Measurements from ENCODE around the gene CEP72.
"Not testable (repeated sequence)": the region's sequence is repeated elsewhere in the genome, so short reads cannot be mapped to it uniquely, and the experiment has no call there.

The CEP72 gene

DNA sequence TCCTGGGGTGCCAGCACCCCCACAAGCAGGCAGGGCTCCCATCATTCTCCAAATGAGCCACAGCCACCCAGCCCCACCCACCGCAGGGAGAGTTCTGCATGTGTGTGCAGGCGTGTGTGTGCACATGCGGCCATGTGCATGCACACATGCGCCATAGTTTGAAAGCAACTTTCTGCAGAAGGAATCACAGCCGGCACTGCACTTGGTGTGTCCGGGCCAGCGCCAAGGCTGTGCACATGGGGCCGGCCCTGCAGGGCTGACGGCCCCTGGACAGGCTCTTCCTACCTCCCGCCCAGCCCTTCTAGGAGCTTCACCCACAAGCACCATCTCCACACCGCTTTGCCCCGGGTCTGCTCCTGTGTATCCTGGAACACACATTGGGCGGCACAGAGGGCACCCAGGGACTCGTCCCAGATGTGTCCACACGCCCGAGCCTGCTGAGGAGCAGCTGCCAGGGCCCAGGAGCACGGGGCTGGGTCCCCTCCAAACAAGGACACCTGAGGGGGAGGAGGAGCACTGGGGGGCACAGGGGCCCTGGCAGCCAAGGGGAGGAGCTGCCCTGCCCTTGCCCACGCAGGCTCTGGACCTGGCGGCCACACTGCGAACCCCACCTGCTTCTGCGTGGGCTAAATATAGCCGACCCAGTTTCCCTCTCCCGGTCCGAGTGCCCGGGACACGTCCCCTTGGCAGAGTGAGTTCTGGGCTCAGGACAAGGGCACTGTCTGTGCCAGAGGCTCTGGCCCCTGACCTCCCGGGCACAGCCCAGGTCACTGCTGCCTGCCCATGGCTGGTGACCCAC, 61.9 kb downstream of the CEP72 start:
- FAIRE-seq: no peak

DNA sequence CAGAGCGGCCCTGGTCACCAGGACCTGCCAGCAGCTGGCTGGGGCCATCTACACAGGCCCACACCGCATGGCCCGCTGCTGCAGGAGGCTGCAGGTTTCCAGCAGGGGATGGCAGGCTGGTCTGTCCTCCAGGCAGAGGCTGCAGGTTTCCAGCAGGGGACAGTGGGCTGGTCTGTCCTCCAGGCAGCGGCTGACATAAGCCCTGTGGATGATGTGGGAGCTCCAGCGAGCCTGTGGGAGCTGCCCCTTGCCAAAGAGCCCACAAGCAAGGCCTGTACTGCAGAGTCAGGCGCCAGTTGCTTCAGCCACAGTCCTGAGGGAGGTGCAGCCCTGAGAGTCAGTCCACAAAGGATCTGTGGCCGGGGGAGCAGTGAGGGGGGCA, 62.5 kb downstream of the CEP72 start:
- FAIRE-seq: no peak

DNA sequence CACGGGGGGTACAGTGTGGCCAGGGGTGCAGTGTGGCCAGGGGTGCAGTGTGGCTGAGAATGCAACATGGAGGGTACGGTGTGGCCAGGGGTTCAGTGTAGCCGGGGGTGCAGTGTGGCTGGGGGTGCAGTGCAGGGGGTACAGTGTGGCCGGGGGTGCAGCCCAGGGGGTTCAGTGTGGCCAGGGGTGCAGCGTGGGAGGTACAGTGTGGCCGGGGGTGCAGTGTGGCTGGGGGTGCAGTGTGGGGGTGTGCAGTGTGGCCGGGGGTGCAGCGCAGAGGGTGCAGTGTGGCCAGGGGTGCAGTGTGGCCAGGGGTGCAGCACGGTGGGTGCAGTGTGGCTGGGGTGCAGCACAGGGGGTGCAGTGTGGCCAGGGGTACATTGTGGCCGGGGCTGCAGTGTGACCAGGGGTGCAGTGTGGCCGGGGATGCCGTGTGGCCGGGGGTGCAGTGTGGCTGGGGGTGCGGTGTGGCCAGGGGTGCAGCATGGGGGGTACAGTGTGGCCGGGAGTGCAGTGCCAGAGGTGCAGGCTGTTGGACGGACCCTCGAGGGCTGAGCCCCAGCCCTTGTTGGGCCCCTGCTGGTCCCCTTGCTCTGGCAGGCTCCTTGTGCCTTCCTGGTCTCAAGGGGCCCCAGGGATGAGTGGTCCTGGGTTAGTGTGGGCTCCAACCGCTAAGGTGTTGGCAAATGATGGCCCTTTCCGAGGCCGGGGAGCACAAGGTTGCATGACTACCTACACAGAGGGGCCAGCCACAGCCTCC, 63.2 kb downstream of the CEP72 start:
- FAIRE-seq: no peak

DNA sequence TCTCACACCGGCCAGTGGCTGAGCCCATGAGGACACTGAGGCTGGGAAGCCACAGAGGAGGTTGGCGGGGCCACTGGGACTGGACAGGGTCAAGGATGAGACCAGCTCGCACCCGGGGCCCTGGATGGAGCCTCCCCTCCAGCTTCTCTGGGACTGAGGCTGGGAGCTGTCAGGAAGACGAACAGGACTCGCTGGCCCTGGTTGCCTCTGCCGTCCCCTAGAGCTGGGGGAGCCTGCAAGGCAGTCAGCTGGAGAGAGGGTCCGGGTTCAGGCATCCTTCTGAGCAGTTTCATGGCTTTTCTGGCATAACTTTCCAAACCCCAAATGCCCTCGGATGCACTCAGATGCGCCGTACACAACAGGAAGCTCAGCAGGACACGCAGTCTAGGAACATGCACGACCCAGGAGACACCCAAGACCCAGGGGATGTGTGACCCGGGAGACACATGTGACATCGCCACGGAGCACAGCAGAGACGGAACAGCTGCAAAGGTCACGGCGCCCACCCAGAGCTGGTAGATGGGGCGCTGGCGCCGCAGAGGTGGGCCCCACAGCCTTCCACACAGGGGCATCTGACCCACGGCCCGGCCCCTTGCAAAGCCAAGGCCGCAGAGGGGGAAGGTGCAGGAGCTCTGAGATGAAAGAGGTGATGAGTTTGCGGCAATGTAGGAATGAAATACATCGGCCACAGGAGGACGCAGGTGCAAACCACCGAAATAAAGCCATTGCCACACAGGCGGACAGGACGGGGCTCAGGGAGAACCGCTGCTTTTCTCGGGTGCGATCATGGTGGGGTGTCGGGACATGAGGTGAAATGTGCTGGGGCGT, 63.9 kb downstream of the CEP72 start:
- no peak for FAIRE-seq

DNA sequence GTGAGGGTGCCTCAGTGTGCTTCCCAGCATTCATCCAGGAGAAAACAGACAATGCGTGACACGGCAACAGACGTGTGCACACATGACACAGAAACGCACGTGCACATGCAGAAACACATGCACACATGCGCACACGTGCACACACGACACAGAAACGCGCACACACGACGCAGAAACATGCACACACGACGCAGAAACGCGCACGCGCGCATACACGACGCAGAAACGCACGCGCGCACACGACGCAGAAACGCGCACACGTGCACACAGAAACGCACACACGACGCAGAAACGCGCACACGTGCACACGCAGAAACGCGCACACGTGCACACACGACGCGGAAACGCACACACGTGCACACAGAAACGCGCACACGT, 64.5 kb downstream of the CEP72 start:
- FAIRE-seq: no peak

DNA sequence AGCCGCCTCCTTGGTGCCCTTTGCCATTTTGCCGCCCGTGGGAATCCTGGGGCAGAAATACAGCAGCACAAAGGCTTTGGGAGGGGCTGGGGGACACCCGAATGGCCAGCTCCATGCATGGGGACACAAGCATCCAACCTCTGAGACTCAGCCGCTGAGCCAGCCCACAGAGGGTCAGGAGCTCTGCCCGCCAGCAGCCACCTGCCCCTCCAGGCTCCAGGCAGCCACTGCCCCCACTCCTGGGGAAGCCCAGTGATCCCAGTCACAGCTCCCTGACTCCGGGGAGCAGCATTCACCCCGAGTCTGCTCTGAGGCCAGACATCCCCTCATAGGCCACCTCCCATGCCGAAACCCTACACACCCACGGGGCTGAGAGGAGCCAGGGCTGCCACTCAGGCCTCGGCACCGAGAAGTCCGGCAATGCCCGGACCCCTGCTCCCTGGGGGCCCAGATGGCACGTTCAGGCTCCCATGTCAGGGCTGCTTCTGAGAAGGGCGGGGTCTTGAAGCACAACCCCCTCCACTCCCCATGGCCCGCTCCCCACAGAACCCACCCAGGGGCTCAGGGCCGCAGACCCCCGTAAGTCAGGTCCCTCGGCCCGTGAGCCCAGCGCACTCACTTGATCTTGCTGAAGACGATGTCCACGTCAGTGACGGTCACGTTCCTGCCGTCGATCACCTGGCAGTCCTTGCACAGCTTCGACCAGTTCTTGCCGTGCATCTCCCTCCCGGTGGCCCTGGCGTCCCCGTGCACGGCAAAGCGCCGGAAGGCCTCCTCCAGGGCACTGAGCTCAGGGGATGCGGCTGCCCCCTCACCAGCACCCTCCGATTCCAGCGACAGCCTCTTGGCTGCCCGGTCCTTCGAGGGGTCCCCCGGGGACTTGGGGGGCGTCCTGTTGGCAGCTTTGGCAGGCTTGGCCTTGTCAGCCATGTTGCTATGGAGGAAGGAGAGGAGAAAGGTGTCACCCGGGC, 65.3 kb downstream of the CEP72 start:
- no peak for FAIRE-seq

DNA sequence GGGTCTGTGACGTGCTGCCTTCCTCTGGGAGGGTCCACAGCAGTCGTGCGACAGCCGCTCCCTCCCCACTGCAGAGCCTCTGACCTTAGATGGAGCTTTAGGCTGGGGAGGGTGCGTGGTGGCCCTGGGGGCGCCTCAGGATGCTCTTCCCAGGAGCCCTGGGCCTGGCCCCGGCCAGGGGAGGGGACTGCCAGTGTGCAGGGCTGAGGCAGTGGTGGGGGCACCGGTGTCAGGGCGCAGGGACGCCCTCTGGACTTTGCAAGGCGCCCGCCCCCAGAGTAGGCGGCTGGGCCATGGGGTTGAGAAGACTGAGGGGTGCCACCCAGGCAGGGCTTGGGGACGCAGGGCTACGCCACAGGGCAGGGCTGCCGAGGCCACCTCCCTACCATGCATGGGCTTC, 66.4 kb downstream of the CEP72 start:
- FAIRE-seq: not testable (repeated sequence)

DNA sequence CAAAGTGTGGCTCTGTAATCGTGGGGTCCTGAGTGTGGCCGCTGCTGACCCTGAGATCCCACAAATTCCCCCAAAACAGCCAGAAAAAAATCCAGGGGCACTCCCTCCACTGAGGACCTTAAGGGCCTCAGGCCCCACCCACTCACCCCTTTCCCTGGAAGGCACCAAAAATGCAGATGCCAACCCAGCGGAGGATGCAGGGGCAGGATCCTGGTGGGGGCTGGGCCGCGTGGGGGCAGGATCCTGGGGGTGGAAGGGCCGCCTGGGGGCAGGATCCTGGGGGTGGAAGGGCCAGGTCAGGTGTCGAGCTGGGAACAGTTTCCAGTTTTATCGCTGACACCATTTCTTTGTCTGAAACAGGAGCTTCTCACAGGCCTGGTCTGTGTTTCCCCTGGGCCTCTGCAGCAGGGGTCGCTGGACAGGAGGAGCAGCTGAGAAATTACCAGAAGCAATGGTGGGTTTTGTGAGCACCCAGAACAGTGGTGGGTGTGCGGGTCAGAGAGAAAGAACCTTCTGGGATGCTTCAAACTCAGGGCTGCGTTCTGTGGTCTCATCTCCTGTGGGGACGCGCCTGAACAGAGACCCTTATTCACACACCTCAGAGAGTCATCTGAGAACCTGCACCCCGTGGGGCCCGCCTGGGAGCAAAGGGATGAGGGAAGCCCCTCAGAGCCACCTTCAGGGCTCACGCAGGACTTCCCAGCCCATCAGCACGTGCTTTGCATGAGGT, 67.2 kb downstream of the CEP72 start:
- FAIRE-seq: not testable (repeated sequence)

DNA sequence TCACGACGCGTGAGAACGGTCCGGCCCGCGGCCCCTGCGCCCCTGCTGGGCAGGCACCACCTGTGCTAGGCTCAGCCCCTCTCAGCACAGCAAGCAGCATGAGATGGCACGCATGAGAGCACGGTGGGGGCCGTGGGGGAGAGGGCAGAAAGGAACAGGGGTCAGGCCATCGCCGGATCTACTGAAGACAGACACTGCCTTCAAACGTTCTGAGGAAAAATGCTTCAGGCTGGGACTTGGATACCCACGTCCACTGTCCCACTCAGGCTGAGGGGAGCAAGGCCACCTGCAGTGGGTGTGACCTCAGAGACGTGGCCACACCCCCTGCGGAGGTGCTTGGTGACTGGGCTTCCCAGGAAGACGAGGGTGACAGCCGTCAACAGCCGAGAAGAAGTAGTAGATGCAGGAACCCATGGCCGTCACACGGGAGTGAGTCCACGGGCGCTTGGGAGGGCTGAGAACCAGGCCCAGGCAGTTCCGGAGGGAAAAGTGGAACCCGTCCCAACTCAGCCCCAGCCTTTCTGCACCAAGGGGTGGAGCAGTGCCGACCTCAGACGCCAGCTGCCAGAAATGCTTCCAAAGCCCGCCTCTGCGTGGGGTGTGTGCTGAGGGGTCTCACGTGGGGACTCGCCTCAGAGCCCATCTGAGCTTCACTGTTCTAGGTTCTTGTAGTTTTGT, 68.1 kb downstream of the CEP72 start:
- FAIRE-seq: not testable (repeated sequence)

DNA sequence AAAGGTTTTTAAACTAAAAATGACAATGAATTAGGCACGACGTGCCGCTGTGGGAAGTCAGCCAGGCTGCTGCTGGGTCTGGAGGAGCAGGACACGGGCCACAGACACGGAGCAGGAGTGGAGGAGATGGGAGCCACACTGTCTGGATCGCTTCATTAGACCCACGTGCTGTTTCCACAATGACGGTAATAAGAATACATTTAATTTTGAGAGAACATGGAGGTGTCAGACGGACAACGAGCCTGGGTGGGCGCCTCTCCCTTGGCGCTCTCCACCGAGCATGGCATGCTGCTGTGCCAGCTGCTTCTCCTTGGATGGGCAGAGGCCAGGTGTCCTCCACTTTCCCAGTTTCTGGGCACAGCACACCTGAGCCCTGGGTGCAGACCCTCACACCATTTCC, 68.7 kb downstream of the CEP72 start:
- FAIRE-seq: not testable (repeated sequence)

DNA sequence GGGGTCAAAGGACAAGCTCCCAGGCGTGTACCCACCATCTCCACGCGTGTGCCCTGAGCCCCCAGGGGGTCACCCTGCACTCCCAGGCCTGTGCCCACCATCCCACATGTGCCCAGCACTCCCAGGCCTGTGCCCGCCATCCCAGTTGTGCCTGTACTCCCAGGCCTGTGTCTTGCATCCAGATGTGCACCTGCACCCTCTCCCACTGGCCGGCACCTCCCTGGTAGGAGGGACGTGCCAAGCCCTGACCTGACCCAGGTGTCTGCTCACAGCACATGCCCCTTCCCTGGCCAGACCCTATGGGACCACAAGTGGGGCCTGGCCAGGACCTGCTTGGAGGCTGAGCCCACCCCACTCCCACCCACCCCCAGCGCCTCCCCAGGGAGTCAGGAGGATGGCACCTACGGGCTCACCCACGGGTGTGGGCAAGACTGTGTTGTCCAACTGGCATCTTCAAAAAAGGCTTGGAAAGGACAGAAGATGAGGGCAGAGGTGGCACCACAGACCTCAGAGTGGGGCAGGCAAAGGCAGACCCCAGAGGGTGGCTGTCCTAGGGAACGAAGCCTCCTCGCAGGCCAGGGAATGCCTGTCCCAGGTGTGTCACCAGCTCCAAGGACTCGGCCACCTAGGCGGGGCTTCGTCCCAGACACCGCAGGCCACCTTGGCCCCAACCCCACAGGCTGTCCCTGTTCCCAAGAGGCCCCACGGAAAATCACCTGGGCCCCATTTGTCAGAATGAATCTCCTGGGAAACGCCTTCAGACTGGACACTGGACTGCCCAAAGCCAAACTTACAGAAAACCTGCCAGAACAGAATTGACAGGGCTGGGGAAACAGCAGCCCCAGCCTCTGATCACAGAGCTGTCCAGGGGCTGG, 69.4 kb downstream of the CEP72 start:
- not testable (repeated sequence) for FAIRE-seq

DNA sequence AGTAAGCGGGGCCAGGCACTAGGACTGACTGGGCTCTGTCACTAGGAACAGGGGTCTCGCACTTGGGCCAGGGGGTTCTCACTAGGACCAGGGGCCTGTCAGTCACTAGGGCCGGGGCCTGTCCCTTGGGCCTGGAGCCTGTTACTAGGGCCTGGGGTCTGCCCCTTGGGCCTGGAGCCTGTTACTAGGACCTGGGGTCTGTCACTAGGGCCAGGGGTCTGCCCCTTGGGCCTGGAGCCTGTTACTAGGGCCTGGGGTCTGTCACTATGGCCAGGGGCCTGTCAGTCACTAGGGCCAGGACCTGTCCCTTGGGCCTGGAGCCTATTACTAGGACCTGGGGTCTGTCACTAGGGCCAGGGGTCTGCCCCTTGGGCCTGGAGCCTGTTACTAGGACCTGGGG, 70.1 kb downstream of the CEP72 start:
- FAIRE-seq: not testable (repeated sequence)

DNA sequence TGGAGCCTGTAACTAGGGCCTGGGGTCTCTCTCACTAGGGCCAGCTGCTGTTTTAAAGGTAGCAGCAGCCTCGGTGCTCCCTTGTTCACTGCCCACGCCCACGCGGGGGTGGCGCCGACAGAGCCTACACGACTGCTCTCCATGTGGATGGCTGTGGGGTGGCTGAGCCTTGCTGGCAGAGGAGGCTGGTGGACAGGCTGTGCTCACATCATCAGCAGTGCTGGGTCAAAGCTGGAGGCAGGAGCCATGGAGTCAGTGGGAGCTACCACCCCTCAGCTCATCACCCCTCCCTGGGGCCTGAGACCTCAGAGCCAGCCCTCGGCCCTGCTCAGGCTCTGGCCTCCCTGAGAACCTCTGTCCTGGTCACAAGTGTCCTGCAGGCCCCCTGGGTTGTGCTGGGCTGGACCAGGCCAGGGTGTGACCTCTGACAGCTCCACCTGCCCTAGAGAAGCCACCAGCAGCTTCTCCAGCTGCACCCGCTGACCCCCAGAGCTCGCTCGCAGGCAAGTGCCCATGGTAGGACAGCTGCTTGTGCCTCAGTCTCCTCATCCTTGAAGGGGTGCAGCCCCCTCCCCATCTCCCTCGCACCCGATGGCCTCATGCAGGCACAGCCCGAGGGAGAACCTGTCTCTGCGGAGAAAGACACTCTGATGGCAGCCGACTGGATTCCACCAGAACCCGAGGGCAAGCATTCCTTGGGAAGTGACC, 70.7 kb downstream of the CEP72 start:
- FAIRE-seq: not testable (repeated sequence)

DNA sequence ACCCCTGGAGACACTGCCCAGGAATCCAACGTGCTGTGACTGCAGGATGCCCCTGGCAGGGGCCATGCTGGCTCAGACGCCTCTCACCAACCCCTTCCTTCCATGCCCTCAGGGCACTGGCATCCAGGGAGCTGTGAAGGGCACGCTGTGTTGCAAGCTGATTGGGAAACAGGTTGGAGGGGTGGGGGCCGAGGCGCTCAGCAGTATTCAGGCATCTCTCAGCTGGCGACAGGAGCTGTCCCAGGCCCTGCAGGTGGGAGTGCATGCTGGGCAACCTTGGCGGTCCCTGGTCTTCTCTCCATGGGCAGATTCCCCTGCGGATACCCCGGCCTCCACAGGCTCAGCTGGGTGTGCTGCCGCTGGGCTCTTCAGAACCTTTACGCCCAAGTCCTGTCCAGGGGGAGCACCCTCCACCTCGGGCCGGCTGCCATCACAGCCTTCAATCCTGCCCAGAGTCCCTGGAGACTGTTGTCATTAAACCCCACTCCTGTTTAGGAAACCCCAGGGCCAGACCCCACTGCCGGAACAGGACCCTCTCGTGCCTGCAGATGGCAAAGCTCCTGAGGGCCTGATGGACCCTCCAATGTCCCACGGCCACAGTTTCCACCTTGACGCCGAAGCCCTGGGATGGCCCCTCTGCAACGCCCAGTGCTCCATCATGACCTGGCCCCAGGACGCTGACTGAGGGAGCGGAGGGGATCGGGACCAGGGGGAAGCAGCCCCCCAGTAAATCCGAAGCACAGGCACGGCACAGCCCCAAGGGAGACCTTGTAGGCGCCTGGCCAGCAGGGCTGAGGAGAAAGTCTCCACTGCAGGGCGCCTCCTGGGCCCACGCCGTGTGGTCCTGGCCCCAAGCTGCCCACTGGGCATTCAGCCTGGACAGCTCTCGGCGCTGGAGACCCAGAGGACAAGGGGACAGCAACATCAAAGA, 71.7 kb downstream of the CEP72 start:
- no peak for FAIRE-seq

DNA sequence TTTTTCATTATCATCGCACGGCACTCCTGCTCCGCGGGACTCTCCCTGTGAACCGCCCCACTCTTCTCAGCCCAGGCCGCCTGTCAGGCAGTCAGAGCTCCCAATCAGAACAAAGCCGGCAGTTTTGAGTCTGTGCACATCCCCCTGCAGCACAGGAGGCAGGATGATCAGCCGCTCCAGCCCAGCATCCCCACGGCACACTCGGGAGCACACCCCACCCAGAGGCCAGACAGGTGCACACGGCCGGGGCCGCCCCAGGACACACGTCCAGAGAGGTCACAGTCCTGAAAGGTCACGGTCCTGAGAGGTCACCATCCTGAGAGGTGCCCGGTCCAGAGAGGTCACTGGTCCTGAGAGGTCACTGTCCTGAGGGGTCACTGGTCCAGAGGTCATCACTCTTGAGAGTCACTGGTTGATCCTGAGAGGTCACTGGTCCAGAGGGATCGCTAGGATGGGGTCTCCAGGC, 72.6 kb downstream of the CEP72 start:
- no peak for FAIRE-seq

DNA sequence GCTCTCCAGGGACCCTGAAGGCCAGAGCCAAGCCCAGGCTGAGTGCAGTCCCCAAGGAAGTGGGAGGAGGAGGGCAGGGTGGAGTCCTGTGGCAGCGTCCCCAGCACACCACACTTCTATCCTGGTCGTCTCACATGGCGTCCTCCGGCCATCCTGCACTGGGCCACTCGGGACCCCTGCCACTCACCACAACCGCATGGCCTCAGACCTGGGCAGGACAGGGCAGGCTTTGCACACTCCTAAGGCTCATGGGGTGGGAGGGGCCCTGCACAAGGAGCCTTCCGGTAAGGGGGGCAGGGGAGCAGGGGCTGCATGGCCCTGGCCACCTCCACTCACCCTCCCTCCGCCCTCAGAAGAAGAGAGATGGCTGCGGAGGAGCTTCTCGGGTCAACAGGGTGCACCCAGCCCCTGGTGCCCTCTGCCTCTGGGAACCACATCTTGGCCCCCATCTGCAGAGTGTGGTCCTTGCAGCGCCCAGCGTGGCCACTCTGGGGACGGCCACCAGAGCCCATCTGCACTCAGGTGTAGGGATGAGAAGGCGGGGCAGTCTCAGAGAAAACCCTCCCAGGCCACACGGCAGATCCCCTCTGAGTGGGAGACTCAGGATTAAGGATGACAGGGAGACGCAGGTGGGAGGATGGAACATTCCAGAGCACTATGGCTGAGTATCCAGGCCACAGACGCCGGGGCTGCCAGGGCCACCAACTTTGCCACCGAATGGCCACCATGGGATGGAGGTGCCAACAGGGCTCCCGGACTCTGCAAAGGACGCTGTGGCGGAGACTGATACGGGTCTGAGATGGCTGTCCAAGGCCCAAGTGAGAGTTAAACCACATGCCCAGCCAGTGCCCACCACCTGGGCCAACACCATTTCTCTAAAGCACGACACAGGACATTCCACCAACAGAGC, 73.4 kb downstream of the CEP72 start:
- no peak for FAIRE-seq

DNA sequence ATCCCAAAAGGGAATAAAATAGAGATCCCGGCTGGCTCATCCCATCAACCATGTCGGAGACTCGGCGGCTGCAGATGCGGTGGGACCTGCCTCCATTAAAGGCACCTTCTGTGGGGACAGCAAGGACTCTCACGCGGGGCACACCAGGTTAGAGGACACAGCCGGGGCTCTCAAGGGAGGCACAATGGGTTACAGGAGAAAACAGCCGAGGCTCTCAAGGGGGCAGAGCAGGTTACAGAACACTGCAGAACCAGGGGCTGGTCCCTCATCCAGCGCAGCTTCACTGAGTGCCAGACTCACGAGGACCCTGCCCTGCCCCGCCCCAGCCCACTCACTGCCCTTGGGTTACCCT, 74.0 kb downstream of the CEP72 start:
- FAIRE-seq: not testable (repeated sequence)

All from islet of Langerhans (tissue), 1 donor.